Motor neuron (in vitro differentiated cells): ENCODE data around the gene FAM124A. TPM values are rescaled to one million over a fixed set of nuclear protein-coding genes. Genes with fewer than 3 reads are reported as not detected.

Experiments used
- ATAC-seq, 8 experiments: fragments of 200-7000 bp; cut with Tn5 transposase; replicated peaks in 6 of 8; 2 replicates each; pipeline ENCODE4 v1.8.0; 2021; ENCODE audit warnings: mild to moderate bottlenecking in 8 of 8, moderate library complexity in 8 of 8
- H3K27ac ChIP-seq, 2 donors: fragments of 250-450 bp; sonication (Bioruptor Pico); 2 replicates each; pipeline ENCODE4 v1.9.0; 2021; ENCODE audit warnings: antibody characterized with exemption in 2 of 2, mild to moderate bottlenecking in 2 of 2, moderate library complexity in 1 of 2
- H3K4me1 ChIP-seq, 2 donors: fragments of 250-450 bp; sonication (Bioruptor Pico); replicated peaks in 1 of 2; 2 replicates each; pipeline ENCODE4 v1.6.1; 2021; ENCODE audit warnings: antibody characterized with exemption in 2 of 2, mild to moderate bottlenecking in 2 of 2, moderate library complexity in 1 of 2
- H3K4me3 ChIP-seq, 5 donors: fragments of 250-450 bp; sonication (Bioruptor Pico); 2 replicates each; pipeline ENCODE4 v1.9.0; 2021; ENCODE audit warnings: antibody characterized with exemption in 5 of 5, mild to moderate bottlenecking in 5 of 5, moderate library complexity in 4 of 5
- WGBS, 10 experiments: fragments of 450-650 bp; shearing (Covaris generic); methylation state at CpG; one replicate each; pipeline ENCODE4 v1.0.0; 2022; 5-methylcytosine and 5-hydroxymethylcytosine counted together
- in situ Hi-C, 9 experiments: fragments of 400-800 bp; cut with MboI; loops; one replicate each; pipeline ENCODE4 v1.15.0; 2021; ENCODE audit warnings: low sequenced_read_pairs in 9 of 9, low pct_unique_long_range_greater_than_20kb in 2 of 9; ENCODE audit not compliant: unreplicated experiment in 9 of 9
- total RNA-seq, 8 experiments: library from RNA; unstranded; fragments of 300-600 nt; gene quantifications; 2 replicates each; pipeline versions ENCODE4 v1.2.3 to v1.2.4, GENCODE V29; 2022

Gene FAM124A
- total RNA-seq, 8 experiments from 2014 or later: 3.3 to 14.4 (median 4.9) TPM

- H3K4me1 ChIP-seq: no peaks in the 10 kb centered on the region
Observed at GRCh38 chr13:51201886-51202285, 20.3 kb upstream of the FAM124A start.

GRCh38 chr13:51202477-51203046 is 19.6 kb upstream of the FAM124A start:
- in situ Hi-C loops: no loop called here
- H3K4me3 ChIP-seq: no peak overlapping the region
- H3K27ac ChIP-seq: no peak overlapping the region
- ATAC-seq: no peak
- 7 to 100% (median 87%) methylated on average over 1 to 2 of the region's 2 CpGs for whole genome bisulfite sequencing, 10 experiments
- H3K4me1 ChIP-seq: no peaks in the 10 kb centered on the region

More at GRCh38 chr13:51201886-51202285, 20.3 kb upstream of the FAM124A start:
- no peak overlapping the region for H3K4me3 ChIP-seq
- no peak overlapping the region for H3K27ac ChIP-seq
- no peak for ATAC-seq
- in situ Hi-C loops: no loop called here
- 14 to 100% (median 76%) methylated on average over 1 to 2 of the region's 2 CpGs; no CpG with 5 or more reads in 2 of the 10 experiments for WGBS, 10 experiments

- no peak for ATAC-seq
- H3K4me1 ChIP-seq: peaks cover 0 to under 1% of the 10 kb centered on the region in 2 donors
- WGBS, 10 experiments: 78 to 100% (median 100%) methylated on average over 2 to 3 of the region's 3 CpGs; no CpG with 5 or more reads in 5 of the 10 experiments
- H3K4me3 ChIP-seq: no peak overlapping the region
- no peak overlapping the region for H3K27ac ChIP-seq
- in situ Hi-C loops: no loop called here
Observed at GRCh38 chr13:51206584-51206983, 15.6 kb upstream of the FAM124A start.

- WGBS, 10 experiments: 0 to 88% (median 50%) methylated on average over 1 to 2 of the region's 2 CpGs; no CpG with 5 or more reads in 1 of the 10 experiments
- in situ Hi-C loops: no loop called here
Observed at GRCh38 chr13:51207881-51208280, 14.3 kb upstream of the FAM124A start.

GRCh38 chr13:51208716-51209115 is 13.5 kb upstream of the FAM124A start:
- Histone ChIP-seq H3K4me1 (peaks cover 8 to 10% of the 10 kb centered on the region in 2 donors), H3K4me3 (no peak overlapping the region), H3K27ac (no peak overlapping the region)
- WGBS, 10 experiments: 0 to 100% (median 55%) methylated on average over 1 to 4 of the region's 4 CpGs
- in situ Hi-C loops: no loop called here
- peak in 1 of 8 experiments; percentile 51 for ATAC-seq

More at GRCh38 chr13:51207881-51208280, 14.3 kb upstream of the FAM124A start:
- H3K4me1 ChIP-seq: peaks cover 5 to 10% of the 10 kb centered on the region in 2 donors
- ATAC-seq: no peak
- no peak overlapping the region for H3K27ac ChIP-seq
- H3K4me3 ChIP-seq: no peak overlapping the region

GRCh38 chr13:51211910-51212309 is 10.3 kb upstream of the FAM124A start:
- Histone ChIP-seq H3K4me3 (no peak overlapping the region), H3K27ac (no peak overlapping the region), H3K4me1 (peaks cover 8 to 10% of the 10 kb centered on the region in 2 donors)
- no peak for ATAC-seq
- in situ Hi-C loops: no loop called here
- 0 to 100% (median 26%) methylated on average over 1 to 2 of the region's 2 CpGs for WGBS, 10 experiments

- peak in 5 of 8 experiments; percentile 50 to 85 (median 68) for ATAC-seq
- Histone ChIP-seq H3K27ac (no peak overlapping the region), H3K4me3 (no peak overlapping the region), H3K4me1 (peaks cover 8 to 10% of the 10 kb centered on the region in 2 donors)
- in situ Hi-C loops: no loop called here
- 0 to 80% (median 32%) methylated on average over 1 to 2 of the region's 2 CpGs; no CpG with 5 or more reads in 6 of the 10 experiments for WGBS, 10 experiments
Observed at GRCh38 chr13:51212758-51213157, 9.4 kb upstream of the FAM124A start.

GRCh38 chr13:51213173-51213728 is 8.9 kb upstream of the FAM124A start:
- 17 to 100% (median 64%) methylated on average over 1 to 6 of the region's 6 CpGs for WGBS, 10 experiments
- in situ Hi-C loops: no loop called here
- ATAC-seq: peak in 3 of 8 experiments; percentile 4 to 22 (median 11)
- Histone ChIP-seq H3K4me3 (no peak overlapping the region), H3K27ac (no peak overlapping the region), H3K4me1 (peaks cover 8 to 10% of the 10 kb centered on the region in 2 donors)

- ATAC-seq: no peak
- peaks cover 3% of the 10 kb centered on the region in 2 donors for H3K4me1 ChIP-seq
- 40 to 100% (median 88%) methylated on average over 1 to 2 of the region's 4 CpGs; no CpG with 5 or more reads in 3 of the 10 experiments for WGBS, 10 experiments
- H3K27ac ChIP-seq: no peak overlapping the region
- in situ Hi-C loops: no loop called here
- no peak overlapping the region for H3K4me3 ChIP-seq
Observed at GRCh38 chr13:51218626-51219025, 3.6 kb upstream of the FAM124A start.

- H3K4me1 ChIP-seq: peaks cover 3 to 7% of the 10 kb centered on the region in 2 donors
- no peak overlapping the region for H3K4me3 ChIP-seq
- ATAC-seq: no peak
- no peak overlapping the region for H3K27ac ChIP-seq
- WGBS, 10 experiments: 61 to 100% (median 71%) methylated on average over 1 to 2 of the region's 2 CpGs; no CpG with 5 or more reads in 5 of the 10 experiments
- in situ Hi-C loops: no loop called here
Observed at GRCh38 chr13:51220706-51221105, 1.5 kb upstream of the FAM124A start.

- 57 to 100% (median 78%) methylated on average over 3 to 4 of the region's 4 CpGs; no CpG with 5 or more reads in 5 of the 10 experiments for WGBS, 10 experiments
- in situ Hi-C loops: no loop called here
- peaks cover 3 to 7% of the 10 kb centered on the region in 2 donors for H3K4me1 ChIP-seq
- H3K27ac ChIP-seq: no peak overlapping the region
- no peak overlapping the region for H3K4me3 ChIP-seq
- ATAC-seq: no peak
Observed at GRCh38 chr13:51221108-51221507, 1.1 kb upstream of the FAM124A start.

- in situ Hi-C loops: no loop called here
- H3K4me1 ChIP-seq: peaks cover 3 to 7% of the 10 kb centered on the region in 2 donors
- peak in 5 of 8 experiments; percentile 46 to 68 (median 62) for ATAC-seq
- WGBS, 10 experiments: 0 to 50% (median 16%) methylated on average over 1 to 3 of the region's 11 CpGs; no CpG with 5 or more reads in 4 of the 10 experiments
- no peak overlapping the region for H3K27ac ChIP-seq
- peak overlapping the region; percentile 66 to 98 (median 82) for H3K4me3 ChIP-seq
Observed at GRCh38 chr13:51221674-51222036, 543 bp upstream of the FAM124A start.

GRCh38 chr13:51222686-51223559 is 725 bp downstream of the FAM124A start:
- Histone ChIP-seq H3K4me1 (peaks cover 3 to 7% of the 10 kb centered on the region in 2 donors), H3K4me3 (peak overlapping the region; percentile 66 to 98 (median 82)), H3K27ac (no peak overlapping the region)
- in situ Hi-C loops: no loop called here
- ATAC-seq: peak; percentile 23 to 57 (median 53)
- 0 to 80% (median 7%) methylated on average over 3 to 13 of the region's 34 CpGs; no CpG with 5 or more reads in 3 of the 10 experiments for WGBS, 10 experiments
